K562 (cell line): ENCODE data around the gene PDZK1IP1. TPM values are rescaled to one million over a fixed set of nuclear protein-coding genes. Genes with fewer than 3 reads are reported as not detected.

ENCODE experiments used
- ATAC-seq: fragments of 200-7000 bp; cut with Tn5 transposase; 3 replicates; pipeline ENCODE4 v1.9.1; 2020; ENCODE audit warnings: moderate library complexity
- BruUV-seq: library from RNA; stranded (reverse); fragments of 400-500 nt; replicated peaks from 2 replicates; lab custom pipeline; 2021; lab: Mats Ljungman, UMichigan
- CTCF ChIA-PET: fragments of 300-600 bp; formaldehyde crosslinking; extraction: SDS; loops from one replicate; lab custom pipeline; 2021; ENCODE audit warnings: low intra/inter-chr PET ratio; lab: Yijun Ruan, JAX
- POLR2A ChIA-PET: fragments of 300-600, 350-650 bp; sonication (Branson Sonifier 250); formaldehyde crosslinking; extraction: SDS; loops from one replicate; lab custom pipeline; 2021; ENCODE audit warnings: antibody characterized with exemption, inconsistent platforms; lab: Yijun Ruan, JAX
- DNase-seq, 4 experiments: peaks; one replicate each; pipeline versions ENCODE4 v3.0.0 to v3.0.0-alpha.2; 2011 to 2018; ENCODE audit warnings: low spot score in 3 of 4, mixed read lengths in 3 of 4; ENCODE audit errors: extremely low read depth in 1 of 4
- FAIRE-seq: peaks from 2 replicates; lab custom pipeline; 2011; peaks lifted over from hg19 to GRCh38; lab: Jason Lieb, UNC
- H2AFZ ChIP-seq: 2 replicates; pipeline ENCODE4 v1.6.0; 2011; ENCODE audit warnings: low read depth, low read length, control low read depth, inconsistent platforms
- H3K27ac ChIP-seq: fragments of 200-600 bp; 3 replicates; pipeline ENCODE4 v1.8.0; 2011; ENCODE audit warnings: low read depth, mild to moderate bottlenecking, control low read depth, inconsistent platforms, low read length, moderate library complexity, mixed read lengths; ENCODE audit errors: extremely low read depth
- H3K27me3 ChIP-seq, 2 experiments: fragments of 300-600 bp in 1 of 2; 2 replicates in 1 of 2; 3 replicates in 1 of 2; pipeline versions ENCODE4 v1.6.0 to v1.8.0; 2011; ENCODE audit warnings: inconsistent platforms in 2 of 2, low read length in 2 of 2, mild to moderate bottlenecking in 1 of 2, mixed read lengths in 1 of 2, moderate library complexity in 1 of 2; ENCODE audit not compliant: control insufficient read depth in 2 of 2, insufficient read depth in 2 of 2
- H3K36me3 ChIP-seq: fragments of 300-600 bp; 3 replicates; pipeline ENCODE4 v1.8.0; 2011; ENCODE audit warnings: mild to moderate bottlenecking, low read length, inconsistent platforms; ENCODE audit not compliant: control insufficient read depth, insufficient read depth
- H3K4me1 ChIP-seq, 2 experiments: fragments of 200-600 bp in 1 of 2; replicated peaks in 1 of 2; 2 replicates in 1 of 2; 3 replicates in 1 of 2; pipeline versions ENCODE4 v1.5.1 to v1.8.0; 2011; ENCODE audit warnings: inconsistent platforms in 2 of 2, low read length in 2 of 2, mild to moderate bottlenecking in 1 of 2, mixed read lengths in 1 of 2, moderate library complexity in 1 of 2; ENCODE audit not compliant: control insufficient read depth in 2 of 2, insufficient read depth in 2 of 2
- H3K4me2 ChIP-seq: 2 replicates; pipeline ENCODE4 v1.6.1; 2011; ENCODE audit warnings: low read length, control low read depth, inconsistent platforms, mixed read lengths; ENCODE audit not compliant: insufficient read depth
- H3K4me3 ChIP-seq: fragments of 200-600 bp; sonication (generic), shearing (Covaris generic); 2 replicates; pipeline ENCODE4 v1.5.1; 2016; ENCODE audit warnings: control low read depth, inconsistent platforms
- H3K79me2 ChIP-seq: fragments of 200-600 bp; 3 replicates; pipeline ENCODE4 v1.8.0; 2011; ENCODE audit warnings: low read length, inconsistent platforms; ENCODE audit not compliant: control insufficient read depth, insufficient read depth
- H3K9ac ChIP-seq, 2 experiments: 2 replicates each; pipeline versions ENCODE4 v1.6.0 to v1.6.1; 2011; ENCODE audit warnings: low read depth in 2 of 2, low read length in 2 of 2, control low read depth in 1 of 2, inconsistent platforms in 1 of 2, mild to moderate bottlenecking in 1 of 2, mixed read lengths in 1 of 2; ENCODE audit not compliant: insufficient read depth in 1 of 2
- H3K9me1 ChIP-seq: one replicate; pipeline ENCODE4 v1.6.0; 2011; ENCODE audit warnings: inconsistent platforms, mild to moderate bottlenecking, low read length, moderate library complexity; ENCODE audit not compliant: control insufficient read depth, insufficient read depth
- H3K9me3 ChIP-seq: replicated peaks from 2 replicates; pipeline ENCODE4 v1.5.1; 2011; ENCODE audit warnings: low read depth, low read length, inconsistent platforms; ENCODE audit not compliant: control insufficient read depth, insufficient read depth
- H4K20me1 ChIP-seq: replicated peaks from 2 replicates; pipeline ENCODE4 v1.6.1; 2011; ENCODE audit warnings: low read length, inconsistent platforms, mixed read lengths; ENCODE audit not compliant: control insufficient read depth, insufficient read depth
- ATF7 ChIP-seq: fragments of 450-650 bp; IDR thresholded peaks from 2 replicates; pipeline ENCODE4 v1.7.1; 2014; ENCODE audit warnings: mild to moderate bottlenecking, moderate library complexity
- CBX3 ChIP-seq, 2 experiments: IDR thresholded peaks; 1 replicate in 1 of 2; 2 replicates in 1 of 2; pipeline ENCODE4 v1.6.1; 2012; ENCODE audit warnings: inconsistent platforms in 2 of 2, low read length in 2 of 2, borderline replicate concordance in 1 of 2, control low read depth in 1 of 2
- DNMT1 ChIP-seq: fragments of 450-650 bp; IDR thresholded peaks from 2 replicates; pipeline ENCODE4 v1.6.1; 2016; ENCODE audit warnings: antibody characterized with exemption, mild to moderate bottlenecking
- EGR1 ChIP-seq: fragments of 450-650 bp; conservative IDR thresholded peaks from 2 replicates; pipeline ENCODE4 v1.6.1; 2017; ENCODE audit warnings: mild to moderate bottlenecking
- FOXA1 ChIP-seq: fragments of 450-650 bp; IDR thresholded peaks from 2 replicates; pipeline ENCODE4 v1.6.1; 2016; ENCODE audit warnings: mild to moderate bottlenecking, borderline replicate concordance
- FOXK2 ChIP-seq, 2 experiments: fragments of 450-650 bp; IDR thresholded peaks in 1 of 2; conservative IDR thresholded peaks in 1 of 2; 2 replicates each; pipeline ENCODE4 v1.6.1; 2016; ENCODE audit warnings: low read depth in 2 of 2, mild to moderate bottlenecking in 1 of 2
- HOXB6 ChIP-seq: fragments of 250-450 bp; sonication (Bioruptor Pico); IDR thresholded peaks from 2 replicates; pipeline ENCODE4 v1.5.1; 2022; ENCODE audit warnings: mild to moderate bottlenecking, borderline replicate concordance
- LEF1 ChIP-seq: fragments of 450-650 bp; IDR thresholded peaks from 2 replicates; pipeline ENCODE4 v1.6.1; 2016; ENCODE audit warnings: mild to moderate bottlenecking
- NCOA4 ChIP-seq: fragments of 450-650 bp; IDR thresholded peaks from 2 replicates; pipeline ENCODE4 v1.6.1; 2018; ENCODE audit warnings: mild to moderate bottlenecking; ENCODE audit not compliant: partially characterized antibody
- PHB ChIP-seq: fragments of 250-450 bp; sonication (Bioruptor Pico); IDR thresholded peaks from 2 replicates; pipeline ENCODE4 v1.5.0; 2021
- SRSF9 ChIP-seq: fragments of 200-400 bp; formaldehyde crosslinking; IDR thresholded peaks from 2 replicates; pipeline ENCODE4 v1.6.1; 2017; ENCODE audit warnings: low read depth, low read length, borderline replicate concordance
- TBL1XR1 ChIP-seq, 2 experiments: IDR thresholded peaks; 2 replicates each; pipeline ENCODE4 v1.6.1; 2012; ENCODE audit warnings: improper control_type of control experiment in 2 of 2, low read length in 2 of 2, mild to moderate bottlenecking in 1 of 2
- WHSC1 ChIP-seq: IDR thresholded peaks from one replicate; pipeline ENCODE4 v1.6.1; 2012; ENCODE audit warnings: low read length, control low read depth, inconsistent platforms
- YBX1 ChIP-seq: fragments of 450-650 bp; IDR thresholded peaks from 2 replicates; pipeline ENCODE4 v1.7.1; 2016; ENCODE audit warnings: mild to moderate bottlenecking
- ZNF224 ChIP-seq: sonication (generic); formaldehyde crosslinking; IDR thresholded peaks from 2 replicates; pipeline ENCODE4 v1.8.0; 2022; ENCODE audit warnings: mild to moderate bottlenecking, missing genetic modification reagents
- WGBS: fragments of 100-300 bp; shearing (Covaris generic); methylation state at CpG from one replicate; pipeline ENCODE4 v1.1.6; 2016; ENCODE audit warnings: low coverage, mixed read lengths; ENCODE audit not compliant: insufficient coverage; ENCODE audit errors: missing lambda C conversion rate; 5-methylcytosine and 5-hydroxymethylcytosine counted together
- in situ Hi-C: fragments of 300-500 bp; cut with MboI; formaldehyde crosslinking; loops from 4 replicates; pipeline ENCODE4 v1.15.0; 2018; ENCODE audit warnings: inconsistent platforms, mixed read lengths
- intact Hi-C: fragments of 100-400 bp; cut with micrococcal nuclease; formaldehyde crosslinking; loops from 2 replicates; pipeline ENCODE4 v1.14.2; 2022
- polyA plus RNA-seq, 8 experiments: library from polyadenylated mRNA; depleted of rRNA in 4 of 8; stranded (reverse) in 5 of 8; unstranded in 3 of 8; fragments of >200 nt; fragmentation: Nextera tagmentation in 2 of 8; fragmentation: Illumina TruSeq in 1 of 8; extraction: Ambion mirVana in 2 of 8; extraction: Trizol in 1 of 8; gene quantifications; 2 replicates each; pipeline versions ENCODE4 v1.2.1 to v1.2.3, GENCODE V29; 2011 to 2014; ENCODE audit warnings: inconsistent platforms in 1 of 8, missing spikeins in 1 of 8
- total RNA-seq, 7 experiments: library from RNA; depleted of rRNA in 6 of 7; stranded (reverse); fragments of >200 nt in 6 of 7; fragmentation: Illumina TruSeq in 2 of 7; extraction: Trizol in 2 of 7; gene quantifications; 2 replicates each; pipeline versions ENCODE4 v1.2.1 to v1.2.3, GENCODE V29; 2011 to 2021; ENCODE audit warnings: low replicate concordance in 1 of 7
- TF ChIP-seq, protein P1 (sequence below): fragments of 450-650 bp; IDR thresholded peaks from 2 replicates; pipeline ENCODE4 v1.6.1; 2017; ENCODE audit warnings: antibody characterized with exemption
- TF ChIP-seq, protein P2 (sequence below): sonication (generic); formaldehyde crosslinking; IDR thresholded peaks from 2 replicates; pipeline ENCODE4 v1.8.0; 2022; ENCODE audit warnings: mild to moderate bottlenecking, missing genetic modification reagents

PDZK1IP1 gene
- total and polyA plus RNA-seq, 9 of the 15 experiments (the other 6 are each of a cell fraction or from before 2014, with no cell fraction given) = 0.17 to 0.68 (median 0.53) TPM; not detected in 2

DNA sequence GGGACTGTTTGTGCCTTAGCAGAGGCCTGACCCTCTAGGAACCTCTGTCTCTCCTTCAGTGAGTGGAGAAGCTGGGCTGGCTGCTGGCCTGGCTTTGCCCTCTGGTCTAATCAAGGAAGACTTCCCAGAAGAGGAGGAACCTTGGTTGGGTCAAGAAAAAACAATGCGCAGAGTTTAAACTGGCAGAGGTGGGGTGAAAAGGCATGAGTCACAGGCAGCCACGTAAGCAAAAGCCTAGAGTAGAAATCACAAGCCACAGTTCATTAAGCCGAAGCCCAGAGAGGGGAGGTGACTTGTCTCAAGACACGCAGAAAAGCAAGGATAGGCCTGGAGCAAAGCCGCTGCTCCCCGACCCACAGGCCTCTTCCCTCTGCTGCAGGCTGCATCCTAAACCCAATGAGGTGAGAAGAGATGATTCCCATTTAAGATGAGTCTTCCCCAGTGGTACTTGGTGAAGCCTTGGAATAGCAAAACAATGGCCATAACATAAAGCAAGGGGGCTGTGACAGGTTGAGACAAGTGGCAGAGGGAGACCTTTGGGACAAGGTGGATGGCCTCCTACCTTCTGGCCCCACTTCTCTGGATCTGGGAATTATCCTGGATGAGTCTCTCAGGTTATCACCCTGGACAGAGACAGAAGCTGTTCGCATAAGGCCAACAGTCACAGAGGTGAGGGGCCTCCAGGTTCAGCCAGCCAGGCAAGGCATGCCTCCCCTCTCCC is 7.7 kb downstream of the PDZK1IP1 start:
- H3K4me1 ChIP-seq = peaks cover 46 to 64% of the 10 kb centered on the region in 2 experiments
- WGBS = 13% methylated on average over 7 of the region's 7 CpGs
- peak; percentile 70 to 90 (median 76) for DNase-seq
- no peaks in the 10 kb centered on the region for H4K20me1 ChIP-seq
- ChIA-PET POLR2A (interaction anchor here (0.6 to 7.1 kb wide), 11 partner anchors 8 to 254 kb away, joined by 3 to 65 read pairs (median 6); partner anchors contain the start of genes PDZK1IP1 and STIL), CTCF (interaction anchor here (3.8 kb wide), 1 partner anchor 80 kb away, joined by 28 read pairs; no protein-coding TSS in a partner anchor)
- peak overlapping the region; percentile 81 for H3K4me2 ChIP-seq
- peak overlapping the region; percentile 6; the same call in 1 of the 2 replicates for H3K4me3 ChIP-seq
- H3K27ac ChIP-seq = peak overlapping the region; percentile 91
- H3K27me3 ChIP-seq = no peaks in the 10 kb centered on the region
- H3K9me3 ChIP-seq = no peaks in the 10 kb centered on the region
- H3K9me1 ChIP-seq = no peaks in the 10 kb centered on the region
- ATAC-seq = peak; percentile 21
- intact Hi-C loops (loop anchor here (1.0 to 5.0 kb wide), 5 partner anchors 13 to 255 kb away; partner anchors contain the start of genes CMPK1 and STIL), in situ Hi-C loops (loop anchor here (10.0 kb wide), 1 partner anchor 523 kb away; no protein-coding TSS in a partner anchor)
- H3K9ac ChIP-seq = peak overlapping the region; percentile 76 to 84; a peak in 3 of 4 replicates
- H2AFZ ChIP-seq = peak overlapping the region; percentile 41
- H3K36me3 ChIP-seq = no peaks in the 10 kb centered on the region
- H3K79me2 ChIP-seq = peaks cover 8% of the 10 kb centered on the region; the same call in 2 of the 3 replicates
- peak; percentile 92 for FAIRE-seq
- BruUV-seq = no TSS peak
- TF ChIP-seq HOXB6 (CRISPR knock-in tag) (no peak), YBX1 (no peak), ATF7 (no peak), ZNF224 (CRISPR knock-in tag) (no peak), PHB (CRISPR knock-in tag) (no peak), TBL1XR1 (IDR thresholded peaks at IDR 0.05; ENCODE audit: low read length in 2 of 2) (peak in 1 of 2 experiments; percentile 12; a peak in 1 of 4 replicates), FOXK2 (conservative IDR thresholded peaks at IDR 0.05 in 1 of 2, IDR thresholded peaks at IDR 0.05 in 1 of 2; ENCODE audit: low read depth in 2 of 2) (no peak; a peak in 1 of 4 replicates), CBX3 (IDR thresholded peaks at IDR 0.05; ENCODE audit: borderline replicate concordance in 1 of 2, low read length in 2 of 2) (no peak), LEF1 (0 out of 2 replicates have a peak, but pooled peaks have one; percentile 24), EGR1 (no peak), FOXA1 (no peak), WHSC1 (no peak), DNMT1 (no peak), SRSF9 (no peak), NCOA4 (no peak)
- TF ChIP-seq, protein P1, sequence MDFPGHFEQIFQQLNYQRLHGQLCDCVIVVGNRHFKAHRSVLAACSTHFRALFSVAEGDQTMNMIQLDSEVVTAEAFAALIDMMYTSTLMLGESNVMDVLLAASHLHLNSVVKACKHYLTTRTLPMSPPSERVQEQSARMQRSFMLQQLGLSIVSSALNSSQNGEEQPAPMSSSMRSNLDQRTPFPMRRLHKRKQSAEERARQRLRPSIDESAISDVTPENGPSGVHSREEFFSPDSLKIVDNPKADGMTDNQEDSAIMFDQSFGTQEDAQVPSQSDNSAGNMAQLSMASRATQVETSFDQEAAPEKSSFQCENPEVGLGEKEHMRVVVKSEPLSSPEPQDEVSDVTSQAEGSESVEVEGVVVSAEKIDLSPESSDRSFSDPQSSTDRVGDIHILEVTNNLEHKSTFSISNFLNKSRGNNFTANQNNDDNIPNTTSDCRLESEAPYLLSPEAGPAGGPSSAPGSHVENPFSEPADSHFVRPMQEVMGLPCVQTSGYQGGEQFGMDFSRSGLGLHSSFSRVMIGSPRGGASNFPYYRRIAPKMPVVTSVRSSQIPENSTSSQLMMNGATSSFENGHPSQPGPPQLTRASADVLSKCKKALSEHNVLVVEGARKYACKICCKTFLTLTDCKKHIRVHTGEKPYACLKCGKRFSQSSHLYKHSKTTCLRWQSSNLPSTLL = no peak
- TF ChIP-seq, protein P2, sequence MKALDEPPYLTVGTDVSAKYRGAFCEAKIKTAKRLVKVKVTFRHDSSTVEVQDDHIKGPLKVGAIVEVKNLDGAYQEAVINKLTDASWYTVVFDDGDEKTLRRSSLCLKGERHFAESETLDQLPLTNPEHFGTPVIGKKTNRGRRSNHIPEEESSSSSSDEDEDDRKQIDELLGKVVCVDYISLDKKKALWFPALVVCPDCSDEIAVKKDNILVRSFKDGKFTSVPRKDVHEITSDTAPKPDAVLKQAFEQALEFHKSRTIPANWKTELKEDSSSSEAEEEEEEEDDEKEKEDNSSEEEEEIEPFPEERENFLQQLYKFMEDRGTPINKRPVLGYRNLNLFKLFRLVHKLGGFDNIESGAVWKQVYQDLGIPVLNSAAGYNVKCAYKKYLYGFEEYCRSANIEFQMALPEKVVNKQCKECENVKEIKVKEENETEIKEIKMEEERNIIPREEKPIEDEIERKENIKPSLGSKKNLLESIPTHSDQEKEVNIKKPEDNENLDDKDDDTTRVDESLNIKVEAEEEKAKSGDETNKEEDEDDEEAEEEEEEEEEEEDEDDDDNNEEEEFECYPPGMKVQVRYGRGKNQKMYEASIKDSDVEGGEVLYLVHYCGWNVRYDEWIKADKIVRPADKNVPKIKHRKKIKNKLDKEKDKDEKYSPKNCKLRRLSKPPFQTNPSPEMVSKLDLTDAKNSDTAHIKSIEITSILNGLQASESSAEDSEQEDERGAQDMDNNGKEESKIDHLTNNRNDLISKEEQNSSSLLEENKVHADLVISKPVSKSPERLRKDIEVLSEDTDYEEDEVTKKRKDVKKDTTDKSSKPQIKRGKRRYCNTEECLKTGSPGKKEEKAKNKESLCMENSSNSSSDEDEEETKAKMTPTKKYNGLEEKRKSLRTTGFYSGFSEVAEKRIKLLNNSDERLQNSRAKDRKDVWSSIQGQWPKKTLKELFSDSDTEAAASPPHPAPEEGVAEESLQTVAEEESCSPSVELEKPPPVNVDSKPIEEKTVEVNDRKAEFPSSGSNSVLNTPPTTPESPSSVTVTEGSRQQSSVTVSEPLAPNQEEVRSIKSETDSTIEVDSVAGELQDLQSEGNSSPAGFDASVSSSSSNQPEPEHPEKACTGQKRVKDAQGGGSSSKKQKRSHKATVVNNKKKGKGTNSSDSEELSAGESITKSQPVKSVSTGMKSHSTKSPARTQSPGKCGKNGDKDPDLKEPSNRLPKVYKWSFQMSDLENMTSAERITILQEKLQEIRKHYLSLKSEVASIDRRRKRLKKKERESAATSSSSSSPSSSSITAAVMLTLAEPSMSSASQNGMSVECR (CRISPR knock-in tag) = no peak
